ENCODE measurements around the gene UBXN6.

The UBXN6 gene

GRCh38 chr19:4505570-4506448, 48.2 kb upstream of the UBXN6 start:
- TF ChIP-seq YY1 (IDR thresholded peaks at IDR 0.05; ENCODE audit: low read depth) = no peak
- no peak for TF ChIP-seq RAD21 (IDR thresholded peaks at IDR 0.05; ENCODE audit: low read depth)
- no peak for TF ChIP-seq FOXM1 (IDR thresholded peaks at IDR 0.05; ENCODE audit: borderline replicate concordance, low read depth)
- TF ChIP-seq EP300 (IDR thresholded peaks at IDR 0.05; ENCODE audit: borderline replicate concordance) = no peak
- TF ChIP-seq, protein P1, sequence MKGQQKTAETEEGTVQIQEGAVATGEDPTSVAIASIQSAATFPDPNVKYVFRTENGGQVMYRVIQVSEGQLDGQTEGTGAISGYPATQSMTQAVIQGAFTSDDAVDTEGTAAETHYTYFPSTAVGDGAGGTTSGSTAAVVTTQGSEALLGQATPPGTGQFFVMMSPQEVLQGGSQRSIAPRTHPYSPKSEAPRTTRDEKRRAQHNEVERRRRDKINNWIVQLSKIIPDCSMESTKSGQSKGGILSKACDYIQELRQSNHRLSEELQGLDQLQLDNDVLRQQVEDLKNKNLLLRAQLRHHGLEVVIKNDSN (IDR thresholded peaks at IDR 0.05) = no peak
- TF ChIP-seq CREB1 (IDR thresholded peaks at IDR 0.05; ENCODE audit: low read depth) = no peak
- TF ChIP-seq ZBTB7A (IDR thresholded peaks at IDR 0.05; ENCODE audit: low read depth) = no peak
- TF ChIP-seq, protein P2, sequence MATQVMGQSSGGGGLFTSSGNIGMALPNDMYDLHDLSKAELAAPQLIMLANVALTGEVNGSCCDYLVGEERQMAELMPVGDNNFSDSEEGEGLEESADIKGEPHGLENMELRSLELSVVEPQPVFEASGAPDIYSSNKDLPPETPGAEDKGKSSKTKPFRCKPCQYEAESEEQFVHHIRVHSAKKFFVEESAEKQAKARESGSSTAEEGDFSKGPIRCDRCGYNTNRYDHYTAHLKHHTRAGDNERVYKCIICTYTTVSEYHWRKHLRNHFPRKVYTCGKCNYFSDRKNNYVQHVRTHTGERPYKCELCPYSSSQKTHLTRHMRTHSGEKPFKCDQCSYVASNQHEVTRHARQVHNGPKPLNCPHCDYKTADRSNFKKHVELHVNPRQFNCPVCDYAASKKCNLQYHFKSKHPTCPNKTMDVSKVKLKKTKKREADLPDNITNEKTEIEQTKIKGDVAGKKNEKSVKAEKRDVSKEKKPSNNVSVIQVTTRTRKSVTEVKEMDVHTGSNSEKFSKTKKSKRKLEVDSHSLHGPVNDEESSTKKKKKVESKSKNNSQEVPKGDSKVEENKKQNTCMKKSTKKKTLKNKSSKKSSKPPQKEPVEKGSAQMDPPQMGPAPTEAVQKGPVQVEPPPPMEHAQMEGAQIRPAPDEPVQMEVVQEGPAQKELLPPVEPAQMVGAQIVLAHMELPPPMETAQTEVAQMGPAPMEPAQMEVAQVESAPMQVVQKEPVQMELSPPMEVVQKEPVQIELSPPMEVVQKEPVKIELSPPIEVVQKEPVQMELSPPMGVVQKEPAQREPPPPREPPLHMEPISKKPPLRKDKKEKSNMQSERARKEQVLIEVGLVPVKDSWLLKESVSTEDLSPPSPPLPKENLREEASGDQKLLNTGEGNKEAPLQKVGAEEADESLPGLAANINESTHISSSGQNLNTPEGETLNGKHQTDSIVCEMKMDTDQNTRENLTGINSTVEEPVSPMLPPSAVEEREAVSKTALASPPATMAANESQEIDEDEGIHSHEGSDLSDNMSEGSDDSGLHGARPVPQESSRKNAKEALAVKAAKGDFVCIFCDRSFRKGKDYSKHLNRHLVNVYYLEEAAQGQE (IDR thresholded peaks at IDR 0.05; ENCODE audit: low read depth) = no peak
- no peak for TF ChIP-seq TAF1 (IDR thresholded peaks at IDR 0.05; ENCODE audit: low read depth)
- TF ChIP-seq EGR1 (IDR thresholded peaks at IDR 0.05) = no peak
- TF ChIP-seq TEAD4 (IDR thresholded peaks at IDR 0.05) = no peak

DNA sequence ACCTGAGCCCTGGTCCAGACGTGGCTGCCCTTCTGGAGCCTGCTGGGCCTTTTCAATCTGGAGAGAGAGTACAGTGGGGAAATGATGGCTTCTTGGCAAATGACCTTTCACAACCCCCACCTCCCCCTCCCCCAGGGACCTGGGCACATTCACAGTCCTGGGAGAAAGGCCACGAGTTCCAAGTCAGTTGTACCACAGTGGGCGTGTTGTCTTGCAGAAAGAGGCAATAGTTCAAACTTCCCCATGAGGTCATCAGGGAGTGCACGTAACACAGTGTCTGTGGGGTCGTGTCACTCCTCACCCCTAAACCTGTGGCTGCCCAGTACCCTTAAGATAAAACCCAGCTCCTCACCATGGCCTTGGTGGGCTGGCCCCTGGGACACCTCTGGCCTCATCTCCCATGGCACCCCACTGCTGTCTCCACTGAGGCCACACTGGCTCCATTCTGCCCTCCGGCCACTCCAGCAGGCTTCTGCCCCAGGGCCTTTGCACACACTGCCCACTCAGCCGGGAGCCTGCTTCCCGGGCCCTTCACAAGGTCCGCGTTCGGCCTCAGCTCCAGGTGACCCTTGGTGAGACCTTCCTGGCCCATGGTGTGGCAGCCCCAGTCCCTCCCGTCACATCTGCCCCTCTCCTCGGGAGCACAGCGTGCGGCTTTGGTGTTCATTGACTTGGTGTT, 47.4 kb upstream of the UBXN6 start:
- TF ChIP-seq TAF1 (IDR thresholded peaks at IDR 0.05; ENCODE audit: low read depth) (no peak), TEAD4 (IDR thresholded peaks at IDR 0.05) (no peak), CREB1 (IDR thresholded peaks at IDR 0.05; ENCODE audit: low read depth) (no peak), TCF12 (IDR thresholded peaks at IDR 0.05; ENCODE audit: low read depth) (no peak), EGR1 (IDR thresholded peaks at IDR 0.05) (no peak), CEBPB (IDR thresholded peaks at IDR 0.05) (no peak), RAD21 (IDR thresholded peaks at IDR 0.05; ENCODE audit: low read depth) (no peak), YY1 (IDR thresholded peaks at IDR 0.05; ENCODE audit: low read depth) (no peak), EP300 (IDR thresholded peaks at IDR 0.05; ENCODE audit: borderline replicate concordance) (no peak), FOXM1 (IDR thresholded peaks at IDR 0.05; ENCODE audit: borderline replicate concordance, low read depth) (no peak), ZBTB7A (IDR thresholded peaks at IDR 0.05; ENCODE audit: low read depth) (no peak), NFIC (IDR thresholded peaks at IDR 0.05) (no peak), MAX (IDR thresholded peaks at IDR 0.05) (no peak)
- TF ChIP-seq, protein P1 (IDR thresholded peaks at IDR 0.05) = no peak
- TF ChIP-seq, protein P2 (IDR thresholded peaks at IDR 0.05; ENCODE audit: low read depth) = no peak

DNA sequence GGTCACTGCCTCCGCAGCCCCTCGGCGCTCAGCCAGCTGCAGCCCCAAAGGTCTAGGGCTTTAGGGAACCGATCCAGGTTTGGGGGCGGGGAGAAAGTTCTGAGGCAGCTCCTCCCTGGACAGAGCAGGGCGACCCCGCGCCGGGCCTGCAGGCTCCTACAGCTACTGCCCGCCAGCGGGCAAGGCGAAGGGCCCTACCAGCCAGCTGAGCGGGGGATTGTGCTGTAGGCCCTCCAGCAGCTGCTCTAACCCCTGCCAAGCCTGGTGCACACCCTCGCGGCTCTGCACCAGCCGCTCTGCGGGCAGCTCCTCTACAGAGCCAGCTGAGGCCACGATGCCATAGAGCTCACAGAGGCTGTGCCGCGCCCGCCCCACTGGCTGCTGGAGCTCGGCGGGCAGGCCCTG, 46.7 kb upstream of the UBXN6 start:
- TF ChIP-seq NFIC (IDR thresholded peaks at IDR 0.05) (no peak), TAF1 (IDR thresholded peaks at IDR 0.05; ENCODE audit: low read depth) (no peak), EP300 (IDR thresholded peaks at IDR 0.05; ENCODE audit: borderline replicate concordance) (no peak), EGR1 (IDR thresholded peaks at IDR 0.05) (no peak), YY1 (IDR thresholded peaks at IDR 0.05; ENCODE audit: low read depth) (no peak), FOXM1 (IDR thresholded peaks at IDR 0.05; ENCODE audit: borderline replicate concordance, low read depth) (no peak), CEBPB (IDR thresholded peaks at IDR 0.05) (no peak), TCF12 (IDR thresholded peaks at IDR 0.05; ENCODE audit: low read depth) (no peak)
- TF ChIP-seq, protein P2 (IDR thresholded peaks at IDR 0.05; ENCODE audit: low read depth) = no peak

- no peak for TF ChIP-seq TEAD4 (IDR thresholded peaks at IDR 0.05)
- TF ChIP-seq, protein P1 (IDR thresholded peaks at IDR 0.05) = no peak
- no peak for TF ChIP-seq ZBTB7A (IDR thresholded peaks at IDR 0.05; ENCODE audit: low read depth)
Measured at GRCh38 chr19:4503825-4504170, 46.2 kb upstream of the UBXN6 start.
